Smooth muscle cell of the brain vasculature (primary cell): ENCODE data around the gene C2orf92.
"Not testable (repeated sequence)": the region's sequence is repeated elsewhere in the genome, so short reads cannot be mapped to it uniquely, and the experiment has no call there.

Experiments
- DNase-seq: peaks from one replicate; pipeline ENCODE4 v3.0.0-alpha.2; 2012; ENCODE audit warnings: low read depth, low spot score

C2orf92 gene

DNA sequence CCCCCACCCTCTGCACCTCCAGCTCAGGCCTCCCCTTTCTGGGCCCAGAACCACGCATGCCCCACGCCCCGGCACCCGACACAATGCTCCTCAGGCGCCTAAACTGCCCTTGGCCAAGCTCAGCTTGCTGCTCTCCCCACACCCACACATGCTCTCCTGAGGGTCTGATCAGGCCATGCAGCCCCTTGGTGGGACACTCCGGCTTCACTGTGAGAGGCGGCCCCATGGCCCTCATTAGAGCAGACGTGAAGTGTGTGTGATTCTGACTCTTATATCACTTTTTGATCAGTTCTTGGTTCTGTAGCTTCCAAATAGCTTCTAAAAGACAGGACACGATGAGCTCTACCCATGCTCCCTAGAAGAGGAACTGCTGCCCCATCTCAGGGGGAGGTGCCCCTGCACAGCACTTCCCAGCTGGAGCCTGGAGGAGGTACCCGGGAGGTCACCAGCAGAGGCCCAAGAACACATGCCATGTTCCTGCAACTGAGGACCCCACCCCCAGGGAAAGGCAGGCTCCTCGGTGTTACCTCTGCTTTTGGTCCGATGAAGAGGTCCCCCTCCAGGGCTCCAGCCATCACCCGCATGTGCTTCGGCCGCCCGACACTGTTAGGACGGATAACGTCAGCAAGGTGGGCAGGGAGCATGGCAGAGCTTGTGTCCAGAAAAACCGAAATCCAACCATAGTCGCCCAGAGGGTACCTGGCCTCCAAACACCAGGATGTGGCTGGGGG is 9.3 kb upstream of the C2orf92 start:
- DNase-seq, result no peak

DNA sequence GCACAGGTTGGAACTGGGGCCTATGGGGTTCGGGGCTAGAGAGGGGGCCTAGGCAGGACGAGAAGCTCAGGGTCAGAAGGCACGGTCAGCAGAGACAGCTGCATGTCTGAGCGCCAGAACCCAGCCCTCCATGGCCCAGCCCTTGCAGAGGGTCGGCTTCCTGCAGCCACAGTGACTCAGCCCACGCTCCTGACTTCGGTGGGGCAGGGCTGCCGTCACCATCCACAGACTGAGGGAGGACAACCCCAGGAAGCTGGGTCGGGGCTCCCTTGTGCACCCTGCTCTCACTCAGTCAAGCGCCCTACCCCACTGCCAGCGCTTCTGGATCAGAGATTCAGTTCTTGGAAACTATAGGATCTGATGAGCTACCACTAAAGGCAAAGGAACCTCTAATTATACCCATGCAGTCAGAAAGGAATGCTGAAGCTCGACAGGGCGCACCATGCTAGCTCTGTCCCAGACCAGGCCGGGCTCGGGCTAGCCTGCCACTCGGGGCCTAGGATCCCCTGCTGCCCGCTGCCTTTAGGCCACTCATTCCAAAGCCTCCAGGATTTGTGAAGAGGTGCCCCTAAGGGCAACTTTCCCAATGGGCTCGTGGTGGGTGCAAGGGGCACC is 8.6 kb upstream of the C2orf92 start:
- DNase-seq, result no peak

DNA sequence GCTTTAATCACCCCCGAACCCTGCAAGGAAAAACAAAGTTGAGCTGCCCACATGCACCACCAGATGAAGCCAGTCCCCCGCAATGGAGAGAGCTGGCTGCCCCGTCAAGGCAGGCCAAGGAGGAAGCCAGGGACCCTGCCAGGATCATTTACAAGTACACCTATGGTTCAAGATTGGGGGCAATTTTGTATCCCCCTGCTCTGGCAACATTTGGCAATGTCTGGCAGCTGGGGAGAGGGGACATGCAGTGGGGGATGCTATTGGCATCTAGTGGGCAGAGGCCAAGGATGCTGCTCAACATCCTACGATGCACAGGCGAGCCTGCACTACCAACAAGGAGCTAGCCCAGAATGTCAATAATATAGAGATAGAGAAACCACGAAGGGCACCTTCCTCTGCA is 7.6 kb upstream of the C2orf92 start:
- DNase-seq, result no peak

DNA sequence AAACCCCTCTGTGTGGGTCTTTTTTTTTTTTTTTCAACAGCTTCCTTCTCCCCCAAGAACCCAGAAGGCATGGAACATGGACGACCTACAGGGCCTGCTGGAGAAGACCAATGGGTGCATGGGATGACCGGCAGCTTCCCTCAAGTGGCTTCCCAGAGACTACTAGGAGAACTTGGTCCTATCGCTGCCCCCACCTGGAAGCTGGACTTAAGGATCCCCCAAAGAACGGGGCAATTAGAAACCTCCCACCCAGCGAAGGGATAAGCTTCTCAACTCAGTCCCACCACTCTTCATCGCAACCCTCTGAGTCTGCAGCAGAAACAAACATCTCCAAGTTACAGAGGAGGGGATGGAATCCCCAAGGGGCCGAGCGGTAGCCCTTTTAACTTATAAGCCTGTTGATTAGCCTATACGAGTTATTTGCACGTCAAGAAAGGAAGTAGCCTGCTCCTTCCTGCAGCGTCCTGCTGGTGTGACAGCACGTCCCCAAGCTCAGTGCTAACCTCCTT is 7.1 kb upstream of the C2orf92 start:
- DNase-seq, result peak; percentile 43

DNA sequence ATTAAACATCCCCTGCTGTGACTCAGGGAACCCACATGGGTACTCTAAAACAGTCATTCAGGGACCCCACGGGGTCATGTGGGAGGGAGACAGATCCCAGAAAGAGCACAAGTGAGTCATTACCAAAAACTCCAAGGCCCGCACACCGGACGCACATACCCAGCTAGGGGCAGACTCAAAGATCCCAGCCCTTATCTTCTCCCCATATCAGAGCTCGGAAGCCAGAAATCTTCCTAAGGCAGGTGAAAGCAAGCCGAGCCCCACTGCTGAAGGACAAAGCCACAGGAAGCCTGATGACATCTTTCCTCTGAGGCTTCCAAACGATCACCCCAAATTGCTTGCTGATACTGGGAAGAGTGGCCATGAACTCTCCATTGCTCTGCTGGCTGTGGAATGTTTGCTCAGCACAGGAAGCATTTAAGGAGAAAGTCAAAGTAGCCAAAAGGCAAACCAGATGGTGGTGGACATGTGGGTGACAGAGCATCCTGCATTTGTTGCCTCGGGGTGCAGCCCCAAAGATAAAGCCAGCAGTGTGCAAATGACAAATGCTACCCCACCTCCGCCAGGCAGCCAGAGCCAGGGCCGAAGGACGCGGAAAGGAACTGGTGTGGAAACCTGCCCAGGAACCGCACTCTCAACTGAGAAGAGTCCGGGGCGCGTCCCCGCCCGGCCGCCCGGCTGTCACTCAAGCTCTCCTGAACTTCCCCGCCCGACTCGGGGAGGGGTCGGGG is 6.5 kb upstream of the C2orf92 start:
- peak; percentile 32 for DNase-seq

DNA sequence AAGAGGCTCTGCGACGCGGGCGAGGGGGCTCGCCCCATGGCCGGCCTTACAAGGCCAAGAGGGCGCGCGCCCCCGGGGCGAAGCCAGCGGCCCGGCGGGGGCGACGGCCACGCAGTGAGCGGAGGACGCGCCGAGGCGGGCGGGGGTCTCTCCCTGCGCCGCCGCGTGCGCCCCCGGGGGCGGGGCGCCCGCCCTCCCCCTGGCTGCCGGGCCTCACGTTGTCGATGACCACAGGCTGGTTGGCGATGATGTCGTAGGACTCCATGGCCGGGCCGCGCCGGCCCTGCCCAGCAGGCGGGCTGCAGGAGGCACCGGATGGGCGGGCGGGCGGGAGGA is 5.9 kb upstream of the C2orf92 start:
- no peak for DNase-seq

DNA sequence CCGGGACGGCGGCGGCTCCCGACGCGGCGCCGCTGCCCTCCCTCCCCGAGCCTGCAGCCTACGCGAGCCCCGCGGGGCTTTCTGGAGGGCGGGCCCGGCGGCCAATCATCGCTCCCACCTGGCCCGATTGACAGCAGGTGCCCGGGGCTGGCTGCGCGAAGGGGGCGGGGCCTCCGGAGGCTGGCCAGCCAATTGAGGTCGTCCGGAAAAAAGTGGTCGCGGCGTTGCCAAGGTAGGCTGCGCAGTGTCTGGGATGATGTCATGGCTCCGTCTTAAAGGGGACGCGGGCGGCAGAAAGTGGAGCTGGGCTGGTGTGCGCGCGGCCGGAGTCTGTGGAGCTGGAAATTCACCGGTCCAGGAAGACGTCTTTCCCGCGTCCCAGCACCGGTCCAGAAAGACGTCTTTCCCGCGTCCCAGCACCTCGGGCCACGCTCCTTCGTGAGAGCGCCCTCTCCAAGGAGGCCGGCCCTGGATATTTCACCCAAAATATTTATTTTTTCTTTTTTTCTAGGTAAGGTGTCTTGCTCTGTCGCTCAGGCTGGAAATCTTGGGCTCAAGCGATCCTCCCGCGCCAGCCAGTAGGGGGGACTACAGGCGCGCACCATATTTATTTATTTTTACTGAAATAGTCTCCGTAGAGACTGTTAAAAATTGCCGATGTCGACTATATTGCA is 5.4 kb upstream of the C2orf92 start, which contains the start of gene ACTR1B:
Gene ACTR1B (minus strand): TSS at position 83 of the 674 bp plus-strand sequence. CDS start 154 bp downstream, outside the sequence.
- peak; percentile 94 for DNase-seq

DNA sequence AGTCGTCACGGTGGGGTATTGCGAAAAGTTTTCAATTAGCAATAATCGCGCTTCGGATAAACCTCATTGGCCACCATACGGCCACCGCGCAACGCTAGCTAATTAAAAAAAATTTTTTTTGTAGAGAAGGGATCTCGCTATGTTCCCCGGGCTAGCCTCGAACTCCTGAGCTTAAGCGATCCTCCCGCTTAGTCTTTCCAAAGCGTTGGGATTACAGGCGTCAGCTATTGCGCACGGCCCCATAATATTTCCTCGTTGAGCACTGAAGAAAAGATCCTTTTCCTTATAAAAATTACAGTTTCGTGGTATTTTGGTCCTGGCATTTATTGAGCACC is 4.9 kb upstream of the C2orf92 start:
- DNase-seq, result no peak

DNA sequence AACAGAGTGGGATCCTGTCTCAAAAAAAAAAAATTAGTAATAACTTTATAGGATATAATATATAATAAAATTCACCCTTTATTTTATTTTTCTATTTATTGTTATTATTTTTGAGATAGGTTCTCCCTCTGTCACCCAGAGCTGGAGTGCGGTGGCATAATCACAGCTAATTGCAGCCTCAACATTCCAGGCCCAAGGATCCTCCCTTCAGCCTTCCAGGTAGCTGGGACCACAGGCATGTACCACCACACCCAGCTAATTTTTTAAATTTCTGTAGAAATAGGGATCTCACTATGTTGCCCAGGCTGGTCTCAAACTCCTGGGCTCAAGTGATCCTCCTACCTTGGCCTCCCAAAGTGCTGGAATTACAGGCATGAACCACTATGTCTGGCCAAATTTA is 958 bp downstream of the C2orf92 start:
- no peak for DNase-seq

DNA sequence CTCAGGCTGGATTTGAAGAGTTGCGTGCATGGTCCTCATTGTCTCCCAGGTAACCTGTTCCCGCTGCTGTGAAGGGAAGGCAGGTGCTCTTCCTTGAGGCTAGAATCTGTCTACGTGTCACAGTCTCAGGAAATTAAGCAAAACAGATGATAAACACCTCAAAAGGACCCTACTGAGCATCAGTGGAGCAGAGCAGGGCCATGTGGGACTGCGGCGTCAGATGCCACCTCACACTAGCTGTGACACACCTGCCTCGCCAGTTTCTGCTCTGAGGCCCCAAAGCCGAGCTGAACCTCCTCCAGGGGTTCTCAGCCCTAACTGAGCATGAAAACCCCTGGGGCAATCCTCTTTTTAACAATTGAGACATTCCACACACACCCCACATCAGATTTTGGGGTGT is 2.0 kb downstream of the C2orf92 start:
- no peak for DNase-seq

DNA sequence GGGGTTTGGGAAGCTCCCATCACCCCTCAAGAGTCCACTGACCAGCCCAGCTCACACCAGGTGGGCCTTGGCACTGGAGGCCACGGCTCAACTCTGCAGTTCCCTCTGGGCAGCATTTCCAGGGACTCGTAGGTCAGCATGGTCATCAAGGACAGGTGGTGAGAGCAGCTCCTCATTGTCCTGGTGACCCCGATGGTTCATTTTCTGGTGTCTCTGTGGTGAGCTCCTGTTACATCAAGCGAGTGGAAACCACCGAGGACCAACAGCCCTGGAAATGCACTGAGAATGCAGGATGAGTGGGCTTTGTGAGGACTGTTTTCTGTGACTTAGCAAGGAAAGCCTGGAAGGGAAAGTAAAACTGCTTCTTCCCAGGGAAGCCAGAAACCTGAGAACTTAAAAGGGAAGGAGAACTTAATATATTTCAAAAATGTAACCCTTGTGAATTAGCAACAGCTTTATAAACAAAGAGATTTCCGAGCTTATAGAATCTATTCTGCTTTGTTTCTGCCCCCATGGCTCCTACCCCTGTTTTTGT is 3.2 kb downstream of the C2orf92 start:
- peak; percentile 20 for DNase-seq

DNA sequence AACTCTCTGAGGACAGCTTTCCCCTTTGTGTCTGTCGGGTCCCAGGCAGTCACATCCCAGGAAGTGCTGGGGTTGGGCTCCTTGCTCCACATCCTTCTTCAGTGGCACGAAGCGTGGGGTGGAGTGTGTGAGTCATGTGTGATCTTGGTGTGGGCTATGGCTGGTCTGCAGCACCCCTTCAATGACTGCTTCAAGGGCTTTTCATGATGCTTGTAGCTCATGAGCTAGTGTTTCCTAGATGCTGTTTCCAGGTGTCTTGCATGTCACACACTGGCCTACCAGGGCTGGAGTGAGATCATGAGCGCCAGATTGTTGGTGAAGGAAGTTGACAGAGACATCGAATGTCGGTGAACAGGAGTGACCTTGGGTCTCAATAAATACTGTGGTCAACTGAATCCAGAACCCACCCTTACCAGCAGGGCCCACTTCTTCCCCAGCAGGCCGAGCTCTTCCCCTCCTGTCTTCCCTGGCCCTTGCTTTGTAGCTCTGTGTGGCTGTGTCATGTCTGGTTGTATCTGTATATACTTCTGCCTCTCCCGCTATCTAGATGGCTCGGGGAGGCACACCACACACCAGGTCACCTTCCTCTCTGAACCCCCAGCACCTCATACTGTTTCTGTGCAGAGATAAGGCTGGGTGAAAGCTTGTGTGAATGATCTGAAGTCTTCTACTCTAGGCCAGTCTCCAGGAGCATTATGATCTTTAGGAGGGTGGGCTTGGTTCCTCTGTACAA is 3.8 kb downstream of the C2orf92 start:
- no peak for DNase-seq

DNA sequence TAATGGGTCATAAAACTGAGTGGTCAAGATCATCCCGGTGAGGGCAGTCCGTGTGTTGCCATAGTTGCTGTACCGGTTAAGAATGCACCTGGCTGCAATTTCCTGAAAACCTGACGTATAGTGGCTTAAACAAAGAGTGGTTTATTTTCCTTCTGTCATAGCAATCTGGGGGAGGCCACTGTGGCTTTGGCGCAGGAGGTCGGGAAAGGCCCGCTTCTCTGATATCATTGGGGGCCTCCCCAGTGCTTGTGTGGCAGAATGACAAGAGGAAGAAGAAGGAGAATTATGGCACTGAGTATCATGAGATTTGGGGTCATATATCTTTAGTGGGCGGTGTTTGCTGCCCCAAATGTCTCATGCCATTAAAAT is 4.4 kb downstream of the C2orf92 start:
- no peak for DNase-seq

DNA sequence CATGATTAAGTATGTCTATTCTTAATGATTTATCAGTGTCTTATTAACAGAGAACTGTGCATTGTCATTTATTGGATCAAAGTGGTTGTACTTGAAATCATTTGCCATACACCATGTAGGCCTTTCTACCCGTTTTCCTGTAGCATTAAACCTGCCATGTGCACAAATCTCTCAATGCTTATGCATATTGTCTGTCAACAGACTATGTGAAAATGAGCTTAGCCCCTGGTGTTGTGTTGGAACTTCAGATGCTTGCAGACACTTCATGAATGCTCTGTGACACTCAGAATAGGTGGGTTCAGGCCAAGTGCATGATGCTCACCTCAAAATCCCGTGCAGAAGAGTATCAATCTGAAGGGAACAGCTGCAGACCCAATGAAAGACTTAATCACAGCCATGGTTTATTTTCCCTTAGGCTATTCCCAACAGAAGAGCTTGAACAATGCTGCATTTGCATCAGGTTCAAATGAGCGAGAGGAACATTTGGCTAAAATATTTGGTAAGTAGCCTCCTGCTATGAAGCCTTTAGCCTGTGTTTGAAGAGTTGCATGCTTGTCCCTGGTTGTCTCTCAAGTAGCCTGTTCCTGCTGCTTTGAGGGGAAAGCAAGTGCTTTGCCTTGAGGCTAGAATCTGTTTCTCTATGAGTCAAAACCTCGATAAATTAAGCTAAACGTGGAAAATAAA is 6.1 kb downstream of the C2orf92 start:
- no peak for DNase-seq

DNA sequence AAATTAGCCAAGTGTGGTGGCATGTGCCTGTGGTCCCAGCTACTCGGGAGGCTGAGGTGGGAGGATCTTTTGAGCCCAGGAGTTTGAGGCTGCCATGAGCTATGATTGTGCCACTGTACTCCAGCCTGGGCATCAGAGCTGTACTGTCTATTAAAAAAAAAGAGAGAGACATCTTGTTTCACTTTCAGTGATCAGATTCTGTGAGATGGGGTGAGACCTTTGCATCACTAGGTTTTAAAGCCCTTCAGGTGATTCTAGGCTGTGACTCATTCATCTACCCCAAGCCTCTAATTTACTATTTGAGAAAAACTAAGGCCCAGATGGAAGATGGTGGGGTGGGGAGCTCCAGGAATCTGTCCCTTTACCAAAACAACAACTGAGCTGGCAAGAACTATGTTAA is 7.1 kb downstream of the C2orf92 start:
- no peak for DNase-seq

DNA sequence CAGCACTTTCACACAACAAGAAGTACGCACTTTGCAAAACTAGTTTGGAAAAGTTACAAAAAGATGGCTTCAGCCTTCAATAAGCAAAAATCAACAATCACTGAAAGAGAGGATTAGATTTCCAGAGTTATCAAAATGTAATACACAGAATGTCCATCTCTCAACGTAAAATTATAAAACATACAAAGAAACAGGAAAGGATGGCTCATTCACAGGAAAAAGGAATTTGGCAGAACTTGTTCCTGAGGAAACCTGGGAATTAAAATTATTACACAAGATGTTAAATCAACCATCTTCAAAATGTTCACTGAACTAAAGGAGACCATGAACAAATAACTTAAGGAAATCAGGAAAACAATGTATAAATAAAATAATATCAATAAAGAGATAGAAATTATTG is 8.0 kb downstream of the C2orf92 start:
- no peak for DNase-seq

DNA sequence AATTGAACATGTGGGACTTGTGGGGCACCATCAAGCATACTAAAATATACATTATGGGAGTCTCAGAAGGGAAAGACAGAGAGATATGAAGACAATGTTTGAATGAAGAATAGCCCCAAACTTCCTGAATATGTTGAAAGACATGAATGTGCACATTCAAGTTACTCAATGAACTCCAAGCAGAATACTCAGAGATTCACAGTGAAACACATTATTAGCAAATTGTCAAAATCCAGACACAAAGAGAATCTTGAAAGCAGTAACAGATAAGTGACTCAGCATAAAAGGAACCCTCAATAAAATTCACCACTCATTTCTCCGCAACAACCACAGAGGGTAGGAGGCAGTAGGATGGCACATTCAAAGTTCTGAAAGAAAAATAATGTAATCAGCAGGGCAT is 8.8 kb downstream of the C2orf92 start:
- no peak for DNase-seq

DNA sequence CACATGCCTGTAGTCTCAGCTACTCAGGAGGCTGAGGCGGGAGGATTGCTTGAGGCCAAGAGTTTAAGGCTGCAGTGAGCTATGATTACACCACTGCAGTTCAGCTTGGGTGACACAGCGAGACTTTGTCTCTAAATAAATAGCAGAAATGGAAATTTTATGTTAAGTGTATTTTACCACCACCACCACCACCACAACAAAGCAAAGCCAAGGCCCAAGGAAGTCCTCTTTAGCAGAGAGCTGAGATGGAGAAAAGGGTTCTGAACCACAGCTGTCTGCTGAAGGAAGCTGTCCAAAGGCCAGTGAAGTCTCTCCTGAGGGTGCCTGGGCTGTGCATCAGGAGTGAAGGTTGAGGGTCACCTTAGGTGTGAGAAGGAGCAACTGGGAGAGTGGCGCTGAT is 17.7 kb downstream of the C2orf92 start:
- DNase-seq, result not testable (repeated sequence)

DNA sequence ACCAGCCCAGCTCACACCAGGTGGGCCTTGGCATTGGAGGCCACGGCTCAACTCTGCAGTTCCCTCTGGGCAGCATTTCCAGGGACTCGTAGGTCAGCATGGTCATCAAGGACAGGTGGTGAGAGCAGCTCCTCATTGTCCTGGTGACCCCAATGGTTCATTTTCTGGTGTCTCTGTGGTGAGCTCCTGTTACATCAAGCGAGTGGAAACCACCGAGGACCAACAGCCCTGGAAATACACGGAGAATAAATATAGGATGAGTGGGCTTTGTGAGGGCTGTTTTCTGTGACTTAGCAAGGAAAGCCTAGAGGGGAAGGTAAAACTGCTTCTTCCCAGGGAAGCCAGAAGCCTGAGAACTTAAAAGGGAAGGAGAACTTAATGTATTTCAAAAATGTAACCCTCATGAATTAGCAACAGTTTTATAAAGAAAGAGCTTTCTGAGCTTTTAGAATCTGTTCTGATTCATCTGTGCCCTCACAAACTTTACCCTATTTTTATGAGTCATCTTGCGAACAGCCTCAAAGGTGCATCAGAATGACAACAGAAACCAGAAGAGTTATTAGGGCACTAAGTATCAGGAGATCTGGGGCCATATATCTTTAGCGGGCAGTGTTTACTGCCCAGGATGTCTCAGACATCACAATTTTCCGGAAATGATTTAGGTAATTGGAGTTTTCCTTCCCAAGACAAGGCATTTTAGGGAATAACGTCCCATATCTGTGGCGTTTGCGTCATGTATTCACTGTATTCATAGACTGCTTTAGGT is 18.7 kb downstream of the C2orf92 start:
- DNase-seq, result no peak

DNA sequence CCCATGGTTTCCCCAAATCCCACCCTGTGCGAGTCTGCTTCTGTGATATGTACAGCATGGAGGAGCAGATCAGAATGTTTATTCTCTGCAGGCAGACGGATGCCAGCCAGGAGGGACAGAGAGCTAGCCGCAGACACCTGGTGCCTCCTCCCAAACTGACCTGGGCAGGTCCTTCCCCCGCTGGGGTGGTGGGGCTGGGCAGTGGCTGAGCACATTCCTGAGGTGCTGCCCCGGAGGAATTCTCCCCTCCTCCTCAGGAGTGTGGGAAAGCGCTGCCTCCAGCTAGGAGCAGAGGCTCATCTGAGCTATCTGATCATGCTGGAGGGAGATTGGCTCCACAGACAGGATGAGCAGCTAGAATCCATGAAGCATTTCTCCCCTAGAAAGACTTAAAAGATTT is 21.7 kb downstream of the C2orf92 start:
- DNase-seq, result no peak
